Upper lobe of left lung (tissue), 6 donors: Measurements from ENCODE around the gene ACSS2. TPM values are rescaled to one million over a fixed set of nuclear protein-coding genes. Genes with fewer than 3 reads are reported as not detected.

ENCODE experiments used
- ATAC-seq, 2 donors: fragments of 200-7000 bp; cut with Tn5 transposase; one replicate each; pipeline ENCODE4 v1.9.1; 2022; ENCODE audit warnings: mild to moderate bottlenecking in 2 of 2, moderate library complexity in 2 of 2; ENCODE audit not compliant: low FRiP score in 2 of 2
- DNase-seq, 2 donors: peaks; one replicate each; pipeline ENCODE4 v3.0.0-alpha.2; 2019 to 2020
- H3K27ac ChIP-seq, 4 donors: fragments of 200-600 bp; sonication (generic); one replicate each; pipeline ENCODE4 v1.5.1; 2016 to 2019
- H3K27me3 ChIP-seq, 4 donors: fragments of 200-600 bp; sonication (generic); one replicate each; pipeline ENCODE4 v1.5.1; 2017 to 2019
- H3K36me3 ChIP-seq, 4 donors: fragments of 200-600 bp; sonication (generic); one replicate each; pipeline ENCODE4 v1.5.1; 2016 to 2019
- H3K4me1 ChIP-seq, 4 donors: fragments of 200-600 bp; sonication (generic); one replicate each; pipeline ENCODE4 v1.5.1; 2018 to 2019
- H3K4me3 ChIP-seq, 4 donors: fragments of 200-600 bp; sonication (generic); one replicate each; pipeline ENCODE4 v1.5.1; 2017 to 2019; ENCODE audit warnings: mild to moderate bottlenecking in 2 of 4, moderate library complexity in 1 of 4
- H3K9me3 ChIP-seq, 4 donors: fragments of 200-600 bp; sonication (generic); one replicate each; pipeline ENCODE4 v1.5.1; 2018 to 2019
- CTCF ChIP-seq, 6 experiments: fragments of 450-650 bp in 4 of 6; fragments of 200-600 bp in 2 of 6; sonication (generic) in 2 of 6; IDR thresholded peaks; one replicate each; pipeline ENCODE4 v1.5.1; 2016 to 2019; ENCODE audit warnings: antibody characterized with exemption in 6 of 6
- EP300 ChIP-seq, 4 donors: sonication (generic); formaldehyde crosslinking; IDR thresholded peaks; one replicate each; pipeline ENCODE4 v1.5.1; 2017; ENCODE audit warnings: antibody characterized with exemption in 4 of 4, control low read depth in 2 of 4
- POLR2A ChIP-seq, 4 donors: fragments of 450-650 bp; IDR thresholded peaks; one replicate each; pipeline ENCODE4 v1.5.1; 2016 to 2017; ENCODE audit warnings: antibody characterized with exemption in 4 of 4, mild to moderate bottlenecking in 2 of 4
- POLR2AphosphoS5 ChIP-seq, 2 donors: sonication (generic); formaldehyde crosslinking; IDR thresholded peaks; one replicate each; pipeline ENCODE4 v1.5.1; 2017; ENCODE audit warnings: antibody characterized with exemption in 2 of 2
- WGBS, 2 donors: methylation state at CpG; one replicate each; pipeline ENCODE4 v1.1.5; 2017 to 2018; 5-methylcytosine and 5-hydroxymethylcytosine counted together
- total RNA-seq, 6 donors: library from RNA; depleted of rRNA in 4 of 6; stranded (reverse); fragments of >200 nt in 4 of 6; gene quantifications; one replicate each; pipeline versions ENCODE4 v1.1.0 to v1.2.1, GENCODE V29; 2016 to 2021
- donor health status: DM: no; HTN: no; CAD: no; lungs with moderate emphysema.
- donor health status: DM: no; HTN: yes; CAD: no; lungs with severe emphysema.

The ACSS2 gene
- total RNA-seq, 6 donors from 2014 or later, result 110 to 377 (median 203) TPM

- ATAC-seq (peak; percentile 56 to 80), DNase-seq (peak in 1 of 2 donors; percentile 58)
- peaks cover 6 to 12% (median 10%) of the 10 kb centered on the region in 4 donors for H3K4me1 ChIP-seq
- H3K27me3 ChIP-seq, result no peaks in the 10 kb centered on the region
- WGBS, 2 donors, result 59 to 75% methylated on average over 14 of the region's 14 CpGs
- H3K4me3 ChIP-seq, result no peak overlapping the region
- no peak for TF ChIP-seq CTCF (IDR thresholded peaks at IDR 0.05)
- TF ChIP-seq EP300 (IDR thresholded peaks at IDR 0.05), result no peak
- no peak for TF ChIP-seq POLR2AphosphoS5 (IDR thresholded peaks at IDR 0.05)
- TF ChIP-seq POLR2A (IDR thresholded peaks at IDR 0.05), result no peak
- H3K36me3 ChIP-seq, result peaks cover 0 to 50% (median 21%) of the 10 kb centered on the region in 4 donors
- peak overlapping the region; percentile 18 to 59 (median 45) for H3K27ac ChIP-seq
- no peaks in the 10 kb centered on the region for H3K9me3 ChIP-seq
Measured at GRCh38 chr20:34938466-34939163, 62.2 kb downstream of the ACSS2 start.

GRCh38 chr20:34940081-34940481 is 63.7 kb downstream of the ACSS2 start:
- Histone ChIP-seq H3K27ac (no peak overlapping the region), H3K27me3 (no peaks in the 10 kb centered on the region), H3K4me3 (no peak overlapping the region), H3K4me1 (peaks cover 6 to 12% (median 10%) of the 10 kb centered on the region in 4 donors), H3K36me3 (peaks cover 0 to 56% (median 23%) of the 10 kb centered on the region in 4 donors), H3K9me3 (no peaks in the 10 kb centered on the region)
- no peak for TF ChIP-seq POLR2AphosphoS5 (IDR thresholded peaks at IDR 0.05)
- no peak for TF ChIP-seq EP300 (IDR thresholded peaks at IDR 0.05)
- TF ChIP-seq CTCF (IDR thresholded peaks at IDR 0.05), result no peak
- TF ChIP-seq POLR2A (IDR thresholded peaks at IDR 0.05), result no peak
- no peak for DNase-seq
- ATAC-seq, result no peak
- WGBS, 2 donors, result 70 to 82% methylated on average over 1 of the region's 1 CpG

GRCh38 chr20:34941226-34941625 is 64.8 kb downstream of the ACSS2 start:
- H3K36me3 ChIP-seq, result peaks cover 0 to 56% (median 25%) of the 10 kb centered on the region in 4 donors
- no peak overlapping the region for H3K4me3 ChIP-seq
- no peaks in the 10 kb centered on the region for H3K9me3 ChIP-seq
- 83 to 86% methylated on average over 4 of the region's 4 CpGs for WGBS, 2 donors
- no peak for DNase-seq
- peaks cover 10 to 22% (median 12%) of the 10 kb centered on the region in 4 donors for H3K4me1 ChIP-seq
- no peak for ATAC-seq
- H3K27ac ChIP-seq, result no peak overlapping the region
- no peaks in the 10 kb centered on the region for H3K27me3 ChIP-seq
- TF ChIP-seq CTCF (IDR thresholded peaks at IDR 0.05) (no peak), POLR2A (IDR thresholded peaks at IDR 0.05) (no peak), POLR2AphosphoS5 (IDR thresholded peaks at IDR 0.05) (no peak), EP300 (IDR thresholded peaks at IDR 0.05) (no peak)

- Histone ChIP-seq H3K4me1 (peaks cover 10 to 22% (median 12%) of the 10 kb centered on the region in 4 donors), H3K4me3 (no peak overlapping the region), H3K27me3 (no peaks in the 10 kb centered on the region), H3K9me3 (no peaks in the 10 kb centered on the region), H3K27ac (no peak overlapping the region), H3K36me3 (peaks cover 0 to 47% (median 23%) of the 10 kb centered on the region in 4 donors)
- ATAC-seq, result no peak
- TF ChIP-seq CTCF (IDR thresholded peaks at IDR 0.05) (no peak), POLR2AphosphoS5 (IDR thresholded peaks at IDR 0.05) (no peak), POLR2A (IDR thresholded peaks at IDR 0.05) (no peak), EP300 (IDR thresholded peaks at IDR 0.05) (no peak)
- no peak for DNase-seq
- 97 to 98% methylated on average over 9 of the region's 9 CpGs for whole genome bisulfite sequencing, 2 donors
Measured at GRCh38 chr20:34942301-34942700, 65.9 kb downstream of the ACSS2 start.
